ENCODE results near the gene SPECC1. TPM values are rescaled to one million over a fixed set of nuclear protein-coding genes. Genes with fewer than 3 reads are reported as not detected.
A peak's percentile ranks its signal among the peaks of the same experiment; 100 is the strongest.
"Not testable (repeated sequence)": the region's sequence is repeated elsewhere in the genome, so short reads cannot be mapped to it uniquely, and the experiment has no call there.

Gene SPECC1
- total RNA-seq, 2 experiments from 2014 or later = 15.4 to 17.0 TPM

- H3K27me3 Mint-ChIP-seq; intact Hi-C loops (cut with micrococcal nuclease); CTCF ChIA-PET; H3K4me3 Mint-ChIP-seq; DNase-seq; H3K9me3 Mint-ChIP-seq; H3K27ac Mint-ChIP-seq; POLR2A ChIA-PET; H3K36me3 Mint-ChIP-seq: not testable (repeated sequence)
- peaks cover 13% of the 10 kb centered on the region for H3K4me1 Mint-ChIP-seq (ENCODE audit: low read depth)
Observed at GRCh38 chr17:20106446-20106845, 97.3 kb downstream of the SPECC1 start.

- Mint-ChIP-seq H3K4me3 (no peak overlapping the region), H3K36me3 (no peaks in the 10 kb centered on the region), H3K9me3 (no peaks in the 10 kb centered on the region), H3K4me1 (ENCODE audit: low read depth) (peaks cover 13% of the 10 kb centered on the region), H3K27me3 (no peaks in the 10 kb centered on the region), H3K27ac (no peak overlapping the region)
- POLR2A ChIA-PET = no interaction called here
- CTCF ChIA-PET = interaction anchor here (1.8 kb wide), 1 partner anchor 116 kb away, joined by 6 read pairs; no protein-coding TSS in a partner anchor
- intact Hi-C loops (cut with micrococcal nuclease) = no loop called here
- DNase-seq = no peak
Observed at GRCh38 chr17:20109076-20109475, 99.9 kb downstream of the SPECC1 start.

GRCh38 chr17:20111538-20111937 is 102.4 kb downstream of the SPECC1 start:
- ChIA-PET POLR2A (no interaction called here), CTCF (no interaction called here)
- Mint-ChIP-seq H3K4me1 (ENCODE audit: low read depth) (peaks cover under 1% of the 10 kb centered on the region), H3K4me3 (no peak overlapping the region), H3K27ac (no peak overlapping the region), H3K36me3 (no peaks in the 10 kb centered on the region), H3K9me3 (no peaks in the 10 kb centered on the region), H3K27me3 (peaks cover 2% of the 10 kb centered on the region)
- intact Hi-C loops (cut with micrococcal nuclease) = no loop called here
- no peak for DNase-seq

- no peaks in the 10 kb centered on the region for H3K4me1 Mint-ChIP-seq (ENCODE audit: low read depth)
- H3K27me3 Mint-ChIP-seq = peaks cover 2% of the 10 kb centered on the region
- no peak overlapping the region for H3K27ac Mint-ChIP-seq
- no peak for DNase-seq
- ChIA-PET CTCF (interaction anchor here (1.4 to 4.2 kb wide), 2 partner anchors 104 to 121 kb away, joined by 4 to 63 read pairs; no protein-coding TSS in a partner anchor), POLR2A (no interaction called here)
- no peak overlapping the region for H3K4me3 Mint-ChIP-seq
- H3K9me3 Mint-ChIP-seq = no peaks in the 10 kb centered on the region
- intact Hi-C loops (cut with micrococcal nuclease) = no loop called here
- no peaks in the 10 kb centered on the region for H3K36me3 Mint-ChIP-seq
Observed at GRCh38 chr17:20114466-20114865, 105.3 kb downstream of the SPECC1 start.

- Mint-ChIP-seq H3K27ac (no peak overlapping the region), H3K27me3 (peaks cover 2% of the 10 kb centered on the region), H3K4me1 (ENCODE audit: low read depth) (no peaks in the 10 kb centered on the region), H3K36me3 (no peaks in the 10 kb centered on the region), H3K4me3 (no peak overlapping the region), H3K9me3 (no peaks in the 10 kb centered on the region)
- POLR2A ChIA-PET = no interaction called here
- DNase-seq = peak; percentile 58
- CTCF ChIA-PET = interaction anchor here (0.7 to 4.2 kb wide), 13 partner anchors 14 to 204 kb away, joined by 3 to 63 read pairs (median 4); partner anchors contain the start of gene SPECC1
- intact Hi-C loops (cut with micrococcal nuclease) = loop anchor here (1.0 kb wide), 1 partner anchor 124 kb away; no protein-coding TSS in a partner anchor
Observed at GRCh38 chr17:20116683-20117309, 107.6 kb downstream of the SPECC1 start.

GRCh38 chr17:20118280-20118679 is 109.1 kb downstream of the SPECC1 start:
- no peaks in the 10 kb centered on the region for H3K36me3 Mint-ChIP-seq
- intact Hi-C loops (cut with micrococcal nuclease) = no loop called here
- H3K4me1 Mint-ChIP-seq (ENCODE audit: low read depth) = no peaks in the 10 kb centered on the region
- no peak for DNase-seq
- no peak overlapping the region for H3K4me3 Mint-ChIP-seq
- H3K27me3 Mint-ChIP-seq = peaks cover 2% of the 10 kb centered on the region
- ChIA-PET CTCF (interaction anchor here (1.8 to 4.2 kb wide), 3 partner anchors 109 to 125 kb away, joined by 4 to 63 read pairs (median 17); partner anchors contain the start of gene SPECC1), POLR2A (no interaction called here)
- no peaks in the 10 kb centered on the region for H3K9me3 Mint-ChIP-seq
- H3K27ac Mint-ChIP-seq = no peak overlapping the region

GRCh38 chr17:20120836-20121235 is 111.7 kb downstream of the SPECC1 start:
- no peaks in the 10 kb centered on the region for H3K27me3 Mint-ChIP-seq
- H3K27ac Mint-ChIP-seq = no peak overlapping the region
- intact Hi-C loops (cut with micrococcal nuclease) = loop anchor here (1.0 to 5.0 kb wide), 2 partner anchors 105 to 201 kb away; no protein-coding TSS in a partner anchor
- no peaks in the 10 kb centered on the region for H3K36me3 Mint-ChIP-seq
- H3K4me3 Mint-ChIP-seq = no peak overlapping the region
- DNase-seq = no peak
- no peaks in the 10 kb centered on the region for H3K4me1 Mint-ChIP-seq (ENCODE audit: low read depth)
- ChIA-PET POLR2A (interaction anchor here (0.6 kb wide), 1 partner anchor 106 kb away, joined by 3 read pairs; no protein-coding TSS in a partner anchor), CTCF (interaction anchor here (0.7 to 4.4 kb wide), 9 partner anchors 19 to 200 kb away, joined by 3 to 67 read pairs (median 5); no protein-coding TSS in a partner anchor)
- H3K9me3 Mint-ChIP-seq = no peaks in the 10 kb centered on the region

GRCh38 chr17:20121359-20122253 is 112.4 kb downstream of the SPECC1 start:
- no peak overlapping the region for H3K27ac Mint-ChIP-seq
- ChIA-PET POLR2A (no interaction called here), CTCF (interaction anchor here (0.6 to 4.4 kb wide), 25 partner anchors 8 to 200 kb away, joined by 3 to 67 read pairs (median 4); partner anchors contain the start of gene SPECC1)
- H3K9me3 Mint-ChIP-seq = no peaks in the 10 kb centered on the region
- intact Hi-C loops (cut with micrococcal nuclease) = loop anchor here (1.0 to 5.0 kb wide), 2 partner anchors 105 to 201 kb away; no protein-coding TSS in a partner anchor
- H3K27me3 Mint-ChIP-seq = no peaks in the 10 kb centered on the region
- no peaks in the 10 kb centered on the region for H3K4me1 Mint-ChIP-seq (ENCODE audit: low read depth)
- no peaks in the 10 kb centered on the region for H3K36me3 Mint-ChIP-seq
- peak; percentile 74 for DNase-seq
- H3K4me3 Mint-ChIP-seq = no peak overlapping the region

GRCh38 chr17:20122254-20122879 is 113.2 kb downstream of the SPECC1 start:
- H3K27ac Mint-ChIP-seq = no peak overlapping the region
- H3K4me3 Mint-ChIP-seq = no peak overlapping the region
- POLR2A ChIA-PET = no interaction called here
- CTCF ChIA-PET = interaction anchor here (0.6 to 4.4 kb wide), 20 partner anchors 9 to 199 kb away, joined by 3 to 67 read pairs (median 4); partner anchors contain the start of gene SPECC1
- no peaks in the 10 kb centered on the region for H3K27me3 Mint-ChIP-seq
- H3K36me3 Mint-ChIP-seq = no peaks in the 10 kb centered on the region
- DNase-seq = no peak
- intact Hi-C loops (cut with micrococcal nuclease) = loop anchor here (5.0 kb wide), 1 partner anchor 200 kb away; no protein-coding TSS in a partner anchor
- no peaks in the 10 kb centered on the region for H3K9me3 Mint-ChIP-seq
- H3K4me1 Mint-ChIP-seq (ENCODE audit: low read depth) = no peaks in the 10 kb centered on the region

- ChIA-PET POLR2A (no interaction called here), CTCF (no interaction called here)
- intact Hi-C loops (cut with micrococcal nuclease) = loop anchor here (5.0 kb wide), 1 partner anchor 199 kb away; no protein-coding TSS in a partner anchor
- Mint-ChIP-seq H3K9me3 (no peaks in the 10 kb centered on the region), H3K27me3 (no peaks in the 10 kb centered on the region), H3K27ac (no peak overlapping the region), H3K4me1 (ENCODE audit: low read depth) (no peaks in the 10 kb centered on the region), H3K36me3 (no peaks in the 10 kb centered on the region), H3K4me3 (no peak overlapping the region)
- DNase-seq = no peak
Observed at GRCh38 chr17:20123209-20123608, 114.0 kb downstream of the SPECC1 start.

GRCh38 chr17:20125724-20126123 is 116.6 kb downstream of the SPECC1 start:
- DNase-seq = no peak
- Mint-ChIP-seq H3K4me3 (no peak overlapping the region), H3K27me3 (no peaks in the 10 kb centered on the region), H3K27ac (no peak overlapping the region), H3K4me1 (ENCODE audit: low read depth) (no peaks in the 10 kb centered on the region), H3K36me3 (no peaks in the 10 kb centered on the region), H3K9me3 (no peaks in the 10 kb centered on the region)
- ChIA-PET POLR2A (no interaction called here), CTCF (interaction anchor here (0.9 to 1.7 kb wide), 2 partner anchors 101 to 133 kb away, joined by 4 to 6 read pairs; no protein-coding TSS in a partner anchor)
- intact Hi-C loops (cut with micrococcal nuclease) = no loop called here
